Embryonic facial prominence (tissue), 1 donor: ENCODE data around the gene C7.
"Not testable (repeated sequence)": the region's sequence is repeated elsewhere in the genome, so short reads cannot be mapped to it uniquely, and the experiment has no call there.

Experiments used
- DNase-seq: peaks from one replicate; pipeline ENCODE4 v3.0.0-alpha.2; 2016; ENCODE audit errors: extremely low spot score

The C7 gene

DNA sequence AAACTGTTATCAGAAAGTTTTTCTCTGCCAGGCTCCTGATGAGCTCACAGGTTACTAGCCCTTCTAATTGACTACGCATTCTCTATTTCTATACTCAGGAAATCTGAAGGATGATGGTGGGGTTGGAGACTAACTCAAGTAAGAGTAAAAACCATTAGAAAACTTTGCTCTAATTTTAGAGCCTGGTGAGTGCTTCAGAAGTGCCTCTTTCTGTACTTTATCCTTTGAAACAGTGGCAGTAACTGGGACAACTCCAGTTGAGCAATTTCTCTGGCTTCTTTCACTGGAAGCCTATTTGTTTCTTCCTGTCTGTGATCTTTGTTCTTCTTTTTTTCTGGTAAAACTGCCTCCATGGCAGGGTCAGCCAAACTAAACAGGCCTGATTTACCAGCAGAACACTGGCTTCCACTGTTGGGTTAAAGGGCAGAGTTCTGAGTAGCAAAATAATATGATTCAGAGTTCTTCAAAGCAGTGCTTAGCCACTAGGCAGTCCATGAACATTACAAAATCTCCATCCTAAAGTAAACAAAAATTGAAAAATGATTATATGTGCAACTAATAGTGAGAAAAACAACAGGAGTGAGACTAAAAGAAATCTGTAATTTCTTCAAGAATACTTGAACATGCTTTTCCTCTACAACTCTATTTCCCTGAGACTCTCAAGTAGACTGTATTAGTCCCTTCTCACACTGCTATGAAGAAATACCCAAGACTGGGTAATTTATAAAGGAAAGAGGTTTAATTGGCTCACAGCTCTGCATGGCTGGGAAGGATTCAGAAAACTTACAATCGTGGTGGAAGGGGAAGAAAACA is 82.1 kb downstream of the C7 start:
- no peak for DNase-seq

DNA sequence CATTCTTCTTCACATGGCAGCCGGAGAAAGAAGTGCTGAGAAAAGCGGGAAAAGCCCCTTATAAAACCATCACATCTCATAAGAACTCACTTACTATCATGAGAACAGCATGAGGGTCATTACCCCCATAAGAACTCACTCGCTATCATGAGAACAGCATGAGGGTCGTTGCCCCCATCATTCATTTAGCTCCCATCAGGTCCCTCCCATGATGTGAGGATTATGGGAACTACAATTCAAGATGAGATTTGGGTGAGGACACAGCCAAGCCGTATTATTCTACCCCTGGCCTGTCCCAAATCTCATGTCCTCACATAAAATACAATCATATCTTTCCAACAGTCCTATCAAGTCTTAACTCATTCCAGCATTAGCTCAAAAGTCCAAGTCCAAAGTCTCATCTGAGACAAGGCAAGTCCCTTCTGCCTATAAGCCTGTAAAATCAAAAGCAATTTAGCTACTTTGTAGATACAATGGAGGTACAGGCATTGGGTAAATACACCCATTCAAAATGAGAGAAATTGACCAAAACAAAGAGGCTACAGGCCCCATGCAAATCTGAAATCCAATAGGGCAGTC is 82.8 kb downstream of the C7 start:
- DNase-seq = no peak

DNA sequence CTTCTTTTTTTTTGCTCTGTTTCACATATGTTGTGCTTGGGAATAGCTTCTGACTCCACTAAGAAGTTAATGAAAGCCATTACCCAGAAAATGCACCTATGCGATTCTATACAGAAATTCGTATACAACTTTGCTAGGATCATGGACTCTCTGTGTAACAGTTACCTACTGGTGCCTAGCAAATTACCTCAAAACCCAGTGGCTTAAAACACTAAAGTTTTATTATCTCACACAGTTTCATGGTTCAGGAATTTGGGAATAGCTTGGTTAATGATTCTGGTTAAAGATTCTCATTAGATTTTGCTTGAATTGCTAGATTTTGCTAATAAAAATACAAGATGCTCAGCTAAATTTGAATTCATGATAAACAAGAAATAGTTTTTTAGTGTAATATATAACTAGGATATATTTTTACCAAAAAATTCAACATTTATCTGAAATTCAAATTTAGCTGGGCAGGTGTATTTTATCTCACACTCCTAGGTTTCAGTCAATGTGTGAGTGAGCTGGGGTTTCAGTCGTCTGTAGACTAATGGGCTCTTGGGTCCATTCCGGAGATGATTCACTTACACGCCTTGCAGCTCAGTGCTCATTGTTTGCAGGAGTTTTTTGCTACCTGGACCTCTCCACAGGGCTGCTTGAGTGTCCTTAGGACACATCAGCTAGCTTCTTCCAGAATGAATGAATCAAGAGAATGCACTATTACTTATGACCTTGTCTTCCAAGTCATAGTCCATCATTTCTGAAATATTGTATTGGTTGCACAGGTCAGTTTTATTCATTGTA is 86.7 kb downstream of the C7 start:
- no peak for DNase-seq

DNA sequence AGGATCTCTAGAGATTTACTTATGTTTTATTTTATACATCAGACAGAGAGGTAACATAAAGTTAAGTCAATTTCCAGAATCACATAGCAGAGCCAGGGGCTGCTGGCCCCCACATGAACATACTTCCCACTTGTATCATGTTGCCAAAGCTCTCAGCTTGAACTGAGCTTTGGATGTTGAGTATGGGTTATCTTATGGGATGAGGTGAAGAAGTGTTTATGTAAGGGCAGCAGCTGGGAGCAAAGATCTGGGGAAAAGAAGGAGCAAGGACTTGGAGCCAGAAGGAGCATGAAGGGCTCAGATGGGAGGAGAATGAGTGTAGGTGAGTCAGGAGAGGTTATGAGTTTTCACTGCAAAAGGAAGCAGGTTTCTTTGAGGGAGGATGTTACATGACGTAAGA is 89.8 kb downstream of the C7 start:
- no peak for DNase-seq

DNA sequence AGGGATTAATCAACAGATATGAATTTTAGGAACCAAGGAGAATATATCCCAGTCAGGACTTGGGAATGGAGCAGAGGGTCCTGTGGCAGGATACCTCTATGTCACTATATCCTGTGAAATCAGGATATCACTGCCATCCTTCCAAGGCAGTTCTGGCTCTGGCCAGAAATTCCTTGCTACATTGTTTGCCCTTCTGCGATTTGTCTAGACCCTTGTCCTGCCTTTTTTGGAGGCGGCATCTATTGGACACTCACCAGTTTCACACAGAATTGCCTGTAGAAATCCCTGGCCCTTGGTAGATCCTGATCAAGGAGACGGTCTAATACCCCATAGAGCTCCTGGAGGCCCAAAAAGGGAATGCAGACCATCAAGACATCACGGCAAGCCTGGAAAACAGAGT is 90.7 kb downstream of the C7 start:
- no peak for DNase-seq

DNA sequence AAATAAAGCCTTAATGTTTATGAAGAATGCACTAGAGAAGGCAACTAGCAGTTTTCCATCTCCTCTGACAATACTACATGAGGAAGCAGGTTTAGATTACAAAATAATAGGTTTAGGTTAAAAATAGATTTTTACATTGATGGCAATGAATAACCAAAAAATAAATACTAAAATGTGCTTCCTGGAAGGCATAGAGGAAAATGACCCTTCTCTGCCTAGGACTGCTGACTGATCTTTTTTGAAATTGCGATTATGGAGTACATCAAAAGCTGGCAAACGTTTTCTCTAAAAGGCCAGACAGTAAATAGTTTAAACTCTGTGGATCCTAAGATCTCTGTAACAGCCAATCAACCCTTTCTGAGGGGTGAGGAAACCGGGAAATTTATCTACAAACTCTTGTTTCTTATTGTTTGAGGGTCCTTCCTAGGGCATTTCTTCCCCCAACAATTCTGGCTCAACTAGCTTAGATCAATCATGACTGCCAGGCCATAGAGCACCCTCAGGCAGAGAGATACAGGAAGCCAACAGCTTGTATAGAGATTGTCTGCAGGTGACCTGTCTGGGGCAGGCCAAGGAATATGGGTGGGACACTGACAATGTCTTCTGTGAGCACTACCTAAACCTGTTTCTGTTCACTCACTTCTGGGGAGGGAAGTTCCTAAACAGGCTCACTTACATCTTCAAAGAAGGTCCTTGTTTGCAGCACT is 94.5 kb downstream of the C7 start:
- DNase-seq = no peak

DNA sequence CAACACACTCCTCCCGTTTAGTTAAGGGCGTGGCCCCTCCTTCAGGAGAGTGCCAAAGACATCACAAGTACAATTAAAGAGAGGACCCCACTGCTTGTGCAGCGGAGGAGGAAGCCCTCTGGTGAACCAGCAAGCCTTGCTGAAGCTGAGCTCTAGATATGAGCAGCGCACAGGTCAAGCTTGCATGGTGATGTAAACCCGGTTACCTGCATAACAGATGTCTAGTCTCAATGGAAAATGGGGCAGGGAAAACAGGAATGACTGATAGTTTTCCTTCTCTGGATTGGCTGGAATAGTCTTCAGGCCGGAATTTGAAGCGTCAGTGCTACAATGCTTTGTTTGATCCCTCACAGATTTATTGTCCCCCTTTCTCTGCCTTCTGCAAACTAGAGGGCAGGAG is 95.6 kb downstream of the C7 start:
- DNase-seq = no peak

DNA sequence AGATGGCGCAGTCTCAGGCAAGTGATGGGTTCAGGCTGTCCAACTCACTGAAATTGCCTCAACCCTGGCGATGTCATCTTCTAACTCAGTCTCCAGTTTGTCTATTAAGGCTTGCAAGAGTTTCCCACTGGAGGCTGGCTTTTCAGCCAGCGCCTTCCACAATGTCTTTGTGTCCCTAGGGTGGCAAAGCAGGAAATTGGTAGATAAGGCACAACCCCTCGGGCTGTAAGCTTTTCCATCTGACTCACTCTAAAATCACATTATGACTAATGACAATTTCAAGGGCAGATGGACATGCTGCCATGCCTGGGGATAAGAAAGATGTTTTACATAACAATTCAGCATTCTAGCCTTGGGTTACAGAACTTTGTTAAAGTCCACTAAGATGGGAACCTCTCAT is 99.9 kb downstream of the C7 start:
- no peak for DNase-seq

DNA sequence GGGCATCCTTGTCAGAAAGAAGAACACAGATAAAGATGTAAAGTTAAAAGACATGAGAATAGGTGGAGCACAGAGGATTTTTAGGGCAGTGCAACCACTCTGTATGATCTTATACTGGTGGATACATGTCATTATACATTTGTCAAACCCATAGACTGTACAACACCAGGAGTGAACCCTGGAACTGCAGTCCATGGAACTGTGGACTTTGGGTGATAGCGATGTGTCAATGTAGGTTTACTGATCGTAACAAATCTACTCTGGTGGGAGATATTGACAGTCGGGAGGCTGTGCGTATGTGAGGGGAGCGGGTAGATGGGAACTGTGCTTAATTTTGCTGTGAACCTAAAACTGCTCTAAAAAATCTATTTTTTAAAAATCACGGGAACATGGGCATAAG is 101.3 kb downstream of the C7 start:
- DNase-seq = no peak

DNA sequence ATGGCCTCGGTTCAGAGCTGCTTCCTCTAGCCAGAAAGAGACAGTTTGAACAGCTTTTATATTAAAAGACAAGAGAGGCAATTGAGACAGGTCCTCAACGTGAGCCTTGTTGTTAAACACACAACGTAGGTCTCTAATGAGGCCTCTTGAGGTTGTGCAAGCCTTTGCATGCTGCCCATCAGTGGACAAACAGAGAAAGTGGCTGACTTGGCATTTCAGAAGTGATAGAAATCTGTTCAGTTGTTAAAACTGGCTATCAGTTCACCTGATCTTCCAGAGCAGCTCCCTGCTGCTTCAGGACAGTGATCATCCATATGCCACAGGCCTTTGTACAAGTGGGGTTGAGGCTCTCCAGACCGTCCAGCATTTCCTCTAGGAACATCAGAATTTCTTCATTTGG is 103.0 kb downstream of the C7 start:
- no peak for DNase-seq

DNA sequence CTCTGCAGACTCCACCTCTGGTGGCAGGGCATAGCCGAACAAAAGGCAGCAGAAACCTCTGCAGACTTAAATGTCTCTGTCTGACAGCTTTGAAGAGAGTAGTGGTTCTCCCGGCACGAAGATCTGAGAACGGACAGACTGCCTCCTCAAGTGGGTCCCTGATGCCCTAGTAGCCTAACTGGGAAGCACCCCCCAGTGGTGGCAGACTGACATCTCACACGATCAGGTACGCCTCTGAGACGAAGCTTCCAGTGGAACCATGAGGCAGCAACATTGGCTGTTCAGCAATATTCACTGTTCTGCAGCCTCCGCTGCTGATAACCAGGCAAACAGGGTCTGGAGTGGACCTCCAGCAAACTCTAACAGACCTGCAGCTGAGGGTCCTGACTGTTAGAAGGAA is 113.3 kb downstream of the C7 start:
- not testable (repeated sequence) for DNase-seq
